B cell (primary cell): ENCODE results near the gene L3MBTL4.

Experiments used
- EZH2 ChIP-seq: IDR thresholded peaks from 2 replicates; pipeline ENCODE4 v1.6.1; 2012; ENCODE audit warnings: borderline replicate concordance, low read depth, mild to moderate bottlenecking, moderate library complexity, low read length; ENCODE audit not compliant: insufficient read depth, poor library complexity, severe bottlenecking
- TF ChIP-seq, protein P1 (sequence below): fragments of 200-600 bp; IDR thresholded peaks from one replicate; pipeline ENCODE4 v1.8.0; 2022; ENCODE audit warnings: antibody characterized with exemption, mild to moderate bottlenecking

DNA sequence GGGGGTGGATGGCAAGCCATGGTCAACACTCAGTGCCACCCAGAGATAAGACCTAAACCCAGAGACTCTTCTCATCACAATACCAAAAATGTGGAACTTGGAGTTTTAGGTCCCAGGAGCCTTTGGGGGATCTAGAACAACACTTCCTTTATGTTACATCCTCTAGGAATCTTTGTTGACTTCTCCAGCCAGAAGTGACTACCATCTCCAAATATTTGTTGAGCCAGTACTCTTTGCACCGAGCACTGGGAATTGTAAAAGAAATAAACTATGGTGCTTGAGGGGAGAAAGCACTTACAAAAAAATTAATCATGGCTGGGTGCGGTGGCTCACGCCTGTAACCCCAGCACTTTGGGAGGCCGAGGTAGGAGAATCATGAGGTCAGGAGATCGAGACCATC, 399.3 kb downstream of the L3MBTL4 start:
- TF ChIP-seq, protein P1, sequence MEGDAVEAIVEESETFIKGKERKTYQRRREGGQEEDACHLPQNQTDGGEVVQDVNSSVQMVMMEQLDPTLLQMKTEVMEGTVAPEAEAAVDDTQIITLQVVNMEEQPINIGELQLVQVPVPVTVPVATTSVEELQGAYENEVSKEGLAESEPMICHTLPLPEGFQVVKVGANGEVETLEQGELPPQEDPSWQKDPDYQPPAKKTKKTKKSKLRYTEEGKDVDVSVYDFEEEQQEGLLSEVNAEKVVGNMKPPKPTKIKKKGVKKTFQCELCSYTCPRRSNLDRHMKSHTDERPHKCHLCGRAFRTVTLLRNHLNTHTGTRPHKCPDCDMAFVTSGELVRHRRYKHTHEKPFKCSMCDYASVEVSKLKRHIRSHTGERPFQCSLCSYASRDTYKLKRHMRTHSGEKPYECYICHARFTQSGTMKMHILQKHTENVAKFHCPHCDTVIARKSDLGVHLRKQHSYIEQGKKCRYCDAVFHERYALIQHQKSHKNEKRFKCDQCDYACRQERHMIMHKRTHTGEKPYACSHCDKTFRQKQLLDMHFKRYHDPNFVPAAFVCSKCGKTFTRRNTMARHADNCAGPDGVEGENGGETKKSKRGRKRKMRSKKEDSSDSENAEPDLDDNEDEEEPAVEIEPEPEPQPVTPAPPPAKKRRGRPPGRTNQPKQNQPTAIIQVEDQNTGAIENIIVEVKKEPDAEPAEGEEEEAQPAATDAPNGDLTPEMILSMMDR = no peak
- TF ChIP-seq EZH2 = no peak
